H9 (cell line): ENCODE data around the gene OR52K1. TPM values are rescaled to one million over a fixed set of nuclear protein-coding genes. Genes with fewer than 3 reads are reported as not detected.

Experiments used
- DNase-seq: peaks from one replicate; pipeline ENCODE4 v3.0.0-alpha.2; 2017
- H2AFZ ChIP-seq: one replicate; pipeline ENCODE4 v1.6.1; 2013; ENCODE audit warnings: mild to moderate bottlenecking, low read length, control low read depth, moderate library complexity
- H2AK5ac ChIP-seq: 2 replicates; pipeline ENCODE4 v1.6.1; 2013; ENCODE audit warnings: low read length, control low read depth, mixed read lengths; ENCODE audit not compliant: insufficient read length
- H2BK120ac ChIP-seq: one replicate; pipeline ENCODE4 v1.6.1; 2013; ENCODE audit warnings: low read depth, mild to moderate bottlenecking, low read length, control low read depth, inconsistent platforms; ENCODE audit not compliant: poor library complexity, severe bottlenecking
- H2BK12ac ChIP-seq: 2 replicates; pipeline ENCODE4 v1.6.1; 2013; ENCODE audit warnings: low read length, control low read depth, mixed read lengths, low read depth; ENCODE audit not compliant: insufficient read length
- H2BK15ac ChIP-seq: 2 replicates; pipeline ENCODE4 v1.6.1; 2013; ENCODE audit warnings: low read depth, low read length, control low read depth
- H2BK20ac ChIP-seq: one replicate; pipeline ENCODE4 v1.6.1; 2013; ENCODE audit warnings: low read depth, mild to moderate bottlenecking, low read length, control low read depth, inconsistent platforms; ENCODE audit not compliant: poor library complexity, severe bottlenecking
- H2BK5ac ChIP-seq: 2 replicates; pipeline ENCODE4 v1.6.1; 2013; ENCODE audit warnings: low read length, control low read depth, mixed read lengths; ENCODE audit not compliant: insufficient read length
- H3K14ac ChIP-seq: 2 replicates; pipeline ENCODE4 v1.6.1; 2013; ENCODE audit warnings: low read length, control low read depth; ENCODE audit not compliant: insufficient read depth
- H3K18ac ChIP-seq: 2 replicates; pipeline ENCODE4 v1.6.1; 2013; ENCODE audit warnings: low read depth, mild to moderate bottlenecking, mixed read lengths, low read length, control low read depth; ENCODE audit not compliant: insufficient read length
- H3K23ac ChIP-seq: 2 replicates; pipeline ENCODE4 v1.6.1; 2013; ENCODE audit warnings: low read length, control low read depth, mixed read lengths, low read depth; ENCODE audit not compliant: insufficient read length
- H3K23me2 ChIP-seq: 2 replicates; pipeline ENCODE4 v1.6.1; 2013; ENCODE audit warnings: low read depth, mild to moderate bottlenecking, mixed read lengths, low read length, control low read depth; ENCODE audit not compliant: insufficient read length, poor library complexity, severe bottlenecking
- H3K27ac ChIP-seq: 2 replicates; pipeline ENCODE4 v1.5.1; 2013; ENCODE audit warnings: low read length, control low read depth, mixed read lengths, low read depth; ENCODE audit not compliant: insufficient read length
- H3K27me3 ChIP-seq: 2 replicates; pipeline ENCODE4 v1.6.1; 2013; ENCODE audit warnings: low read length, control low read depth, inconsistent platforms; ENCODE audit not compliant: insufficient read depth
- H3K4ac ChIP-seq: 2 replicates; pipeline ENCODE4 v1.6.1; 2013; ENCODE audit warnings: low read depth, mild to moderate bottlenecking, control low read depth, inconsistent platforms, low read length, moderate library complexity
- H3K4me1 ChIP-seq: 2 replicates; pipeline ENCODE4 v1.6.1; 2013; ENCODE audit warnings: low read length, control low read depth, inconsistent platforms; ENCODE audit not compliant: insufficient read depth
- H3K4me2 ChIP-seq: 2 replicates; pipeline ENCODE4 v1.6.1; 2013; ENCODE audit warnings: low read length, control low read depth, mixed read lengths; ENCODE audit not compliant: insufficient read length, insufficient read depth
- H3K56ac ChIP-seq: 2 replicates; pipeline ENCODE4 v1.6.1; 2013; ENCODE audit warnings: low read depth, mild to moderate bottlenecking, mixed read lengths, low read length, control low read depth; ENCODE audit not compliant: insufficient read length
- H3K79me1 ChIP-seq: 2 replicates; pipeline ENCODE4 v1.6.1; 2013; ENCODE audit warnings: low read depth, mild to moderate bottlenecking, moderate library complexity, low read length, control low read depth, inconsistent platforms; ENCODE audit not compliant: insufficient read depth, poor library complexity, severe bottlenecking
- H3K79me2 ChIP-seq: 2 replicates; pipeline ENCODE4 v1.6.1; 2013; ENCODE audit warnings: low read length, control low read depth, inconsistent platforms; ENCODE audit not compliant: insufficient read depth
- H3K9ac ChIP-seq: 2 replicates; pipeline ENCODE4 v1.6.1; 2013; ENCODE audit warnings: low read length, control low read depth, mixed read lengths; ENCODE audit not compliant: insufficient read length; ENCODE audit errors: extremely low read depth
- H3K9me3 ChIP-seq: one replicate; pipeline ENCODE4 v1.6.1; 2013; ENCODE audit warnings: low read depth, low read length, inconsistent platforms; ENCODE audit not compliant: control insufficient read depth
- H3T11ph ChIP-seq: one replicate; pipeline ENCODE4 v1.6.1; 2013; ENCODE audit warnings: mild to moderate bottlenecking, low read length, control low read depth, inconsistent platforms
- H4K20me1 ChIP-seq: one replicate; pipeline ENCODE4 v1.6.1; 2013; ENCODE audit not compliant: control insufficient read depth, insufficient read length, insufficient read depth
- H4K5ac ChIP-seq: 2 replicates; pipeline ENCODE4 v1.6.1; 2013; ENCODE audit warnings: low read depth, mild to moderate bottlenecking, mixed read lengths, low read length, control low read depth; ENCODE audit not compliant: insufficient read length
- H4K8ac ChIP-seq: replicated peaks from 2 replicates; pipeline ENCODE4 v1.6.1; 2013; ENCODE audit warnings: low read length, control low read depth, mixed read lengths, low read depth; ENCODE audit not compliant: insufficient read length
- H4K91ac ChIP-seq: 2 replicates; pipeline ENCODE4 v1.6.1; 2013; ENCODE audit warnings: low read depth, mild to moderate bottlenecking, moderate library complexity, mixed read lengths, low read length, control low read depth; ENCODE audit not compliant: insufficient read length
- H3K27ac Mint-ChIP-seq, 3 experiments: 2 replicates in 2 of 3; 3 replicates in 1 of 3; pipeline ENCODE4 v1.8.0; 2020 to 2021; ENCODE audit warnings: mixed read lengths in 3 of 3, mild to moderate bottlenecking in 1 of 3, moderate library complexity in 1 of 3
- H3K27me3 Mint-ChIP-seq: 2 replicates; pipeline ENCODE4 v1.8.0; 2021; ENCODE audit warnings: low read depth, mild to moderate bottlenecking, moderate library complexity, mixed read lengths
- H3K36me3 Mint-ChIP-seq, 3 experiments: 2 replicates in 2 of 3; 3 replicates in 1 of 3; pipeline ENCODE4 v1.8.0; 2020 to 2021; ENCODE audit warnings: low read depth in 3 of 3, mixed read lengths in 3 of 3; ENCODE audit not compliant: insufficient read depth in 1 of 3
- H3K4me1 Mint-ChIP-seq, 2 experiments: 2 replicates each; pipeline ENCODE4 v1.8.0; 2020; ENCODE audit warnings: mixed read lengths in 2 of 2
- H3K4me3 Mint-ChIP-seq, 2 experiments: 2 replicates in 1 of 2; 3 replicates in 1 of 2; pipeline ENCODE4 v1.8.0; 2020 to 2021; ENCODE audit warnings: mild to moderate bottlenecking in 2 of 2, mixed read lengths in 2 of 2, moderate library complexity in 1 of 2
- H3K9me3 Mint-ChIP-seq, 2 experiments: 2 replicates in 1 of 2; 3 replicates in 1 of 2; pipeline ENCODE4 v1.8.0; 2020; ENCODE audit warnings: mild to moderate bottlenecking in 2 of 2, mixed read lengths in 2 of 2, moderate library complexity in 1 of 2
- WGBS: extraction: QIAGEN DNeasy Blood & Tissue Kit; methylation state at CpG from one replicate; pipeline ENCODE4 v1.1.7; 2013; ENCODE audit warnings: missing lambda C conversion rate, low lambda C conversion rate, mixed read lengths; ENCODE audit not compliant: insufficient read length; ENCODE audit errors: extremely low coverage; 5-methylcytosine and 5-hydroxymethylcytosine counted together
- total RNA-seq: library from RNA; stranded (reverse); gene quantifications from 2 replicates; pipeline ENCODE4 v1.2.1, GENCODE V29; 2021
- TF ChIP-seq, protein P1 (sequence below): fragments of 200-600 bp; sonication (generic); conservative IDR thresholded peaks from 3 replicates; pipeline ENCODE4 v1.8.0; 2021; ENCODE audit warnings: antibody characterized with exemption, mild to moderate bottlenecking

Gene OR52K1
- total RNA-seq, 1 experiment from 2014 or later: not detected

GRCh38 chr11:4436411-4436810, 46.0 kb upstream of the OR52K1 start:
- no peak overlapping the region for H3K27ac Mint-ChIP-seq
- H3K4me1 Mint-ChIP-seq: peaks cover 6 to 15% of the 10 kb centered on the region in 2 experiments
- Histone ChIP-seq H3K14ac (no peak overlapping the region), H3K9ac (no peak overlapping the region), H3K27ac (no peak overlapping the region), H3K79me2 (no peaks in the 10 kb centered on the region), H3T11ph (no peak overlapping the region), H4K5ac (no peak overlapping the region), H3K23me2 (no peaks in the 10 kb centered on the region), H3K4ac (no peak overlapping the region), H2BK5ac (no peak overlapping the region), H3K23ac (no peak overlapping the region), H2BK12ac (no peak overlapping the region), H3K18ac (no peak overlapping the region), H3K4me1 (no peaks in the 10 kb centered on the region; the same call in none of the 2 replicates), H3K56ac (no peak overlapping the region), H4K20me1 (no peaks in the 10 kb centered on the region), H4K8ac (no peak overlapping the region), H2AK5ac (no peak overlapping the region), H3K27me3 (no peaks in the 10 kb centered on the region), H3K79me1 (no peaks in the 10 kb centered on the region), H2AFZ (no peak overlapping the region), H3K4me2 (no peak overlapping the region), H2BK120ac (no peak overlapping the region), H2BK20ac (no peak overlapping the region), H4K91ac (no peak overlapping the region), H2BK15ac (no peak overlapping the region), H3K9me3 (no peaks in the 10 kb centered on the region)
- no peaks in the 10 kb centered on the region for H3K27me3 Mint-ChIP-seq
- TF ChIP-seq, protein P1, sequence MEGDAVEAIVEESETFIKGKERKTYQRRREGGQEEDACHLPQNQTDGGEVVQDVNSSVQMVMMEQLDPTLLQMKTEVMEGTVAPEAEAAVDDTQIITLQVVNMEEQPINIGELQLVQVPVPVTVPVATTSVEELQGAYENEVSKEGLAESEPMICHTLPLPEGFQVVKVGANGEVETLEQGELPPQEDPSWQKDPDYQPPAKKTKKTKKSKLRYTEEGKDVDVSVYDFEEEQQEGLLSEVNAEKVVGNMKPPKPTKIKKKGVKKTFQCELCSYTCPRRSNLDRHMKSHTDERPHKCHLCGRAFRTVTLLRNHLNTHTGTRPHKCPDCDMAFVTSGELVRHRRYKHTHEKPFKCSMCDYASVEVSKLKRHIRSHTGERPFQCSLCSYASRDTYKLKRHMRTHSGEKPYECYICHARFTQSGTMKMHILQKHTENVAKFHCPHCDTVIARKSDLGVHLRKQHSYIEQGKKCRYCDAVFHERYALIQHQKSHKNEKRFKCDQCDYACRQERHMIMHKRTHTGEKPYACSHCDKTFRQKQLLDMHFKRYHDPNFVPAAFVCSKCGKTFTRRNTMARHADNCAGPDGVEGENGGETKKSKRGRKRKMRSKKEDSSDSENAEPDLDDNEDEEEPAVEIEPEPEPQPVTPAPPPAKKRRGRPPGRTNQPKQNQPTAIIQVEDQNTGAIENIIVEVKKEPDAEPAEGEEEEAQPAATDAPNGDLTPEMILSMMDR: no peak
- WGBS: no CpG with 5 or more reads among the region's 1 CpG
- no peak for DNase-seq
- no peaks in the 10 kb centered on the region for H3K36me3 Mint-ChIP-seq
- H3K9me3 Mint-ChIP-seq: no peaks in the 10 kb centered on the region
- H3K4me3 Mint-ChIP-seq: no peak overlapping the region
